T47D (cell line): Measurements from ENCODE around the gene RPL35.

Source experiments
- DNase-seq, 2 experiments: peaks; one replicate each; pipeline versions ENCODE4 v3.0.0 to v3.0.0-alpha.2; 2011 to 2012; ENCODE audit warnings: low read depth in 1 of 2, low spot score in 1 of 2
- JUND ChIP-seq: IDR thresholded peaks from 2 replicates; pipeline ENCODE4 v1.6.1; 2012; ENCODE audit warnings: low read depth
- in situ Hi-C: cut with HindIII; loops from 2 replicates; pipeline ENCODE4 v1.10.0; 2016; ENCODE audit warnings: low sequenced_read_pairs, low pct_unique_long_range_greater_than_20kb

The RPL35 gene

DNA sequence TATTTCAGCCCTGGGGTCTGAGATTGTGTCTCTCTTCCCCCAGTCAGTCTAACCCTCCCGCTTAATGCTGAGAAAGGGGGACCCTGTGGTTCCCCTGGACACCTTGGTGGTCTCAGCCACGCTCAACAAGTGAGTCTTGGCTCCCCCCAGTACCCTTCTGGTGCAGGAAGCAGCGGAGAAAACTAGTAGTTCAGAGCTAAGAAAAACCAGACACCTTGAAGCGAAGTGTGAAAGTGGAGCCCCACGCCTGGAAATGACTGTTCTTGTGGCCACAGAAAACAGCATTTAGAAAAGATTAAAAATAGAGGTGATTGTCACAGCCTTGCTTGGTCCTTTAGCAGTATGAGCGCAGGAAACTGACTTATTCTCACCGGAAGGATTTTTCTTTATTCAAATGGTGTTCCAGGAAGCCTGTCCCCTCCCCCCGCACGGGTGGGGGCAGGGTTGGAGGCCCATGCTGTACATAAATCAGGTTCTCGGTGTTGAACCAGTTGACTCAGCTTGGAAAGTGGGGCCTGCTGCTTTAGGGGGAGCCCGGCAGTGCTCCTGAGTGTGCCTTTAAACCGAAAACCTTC lies 8.3 kb upstream of the RPL35 start:
- DNase-seq: peak in 1 of 2 experiments; percentile 65
- TF ChIP-seq JUND: no peak
- in situ Hi-C loops: no loop called here

DNA sequence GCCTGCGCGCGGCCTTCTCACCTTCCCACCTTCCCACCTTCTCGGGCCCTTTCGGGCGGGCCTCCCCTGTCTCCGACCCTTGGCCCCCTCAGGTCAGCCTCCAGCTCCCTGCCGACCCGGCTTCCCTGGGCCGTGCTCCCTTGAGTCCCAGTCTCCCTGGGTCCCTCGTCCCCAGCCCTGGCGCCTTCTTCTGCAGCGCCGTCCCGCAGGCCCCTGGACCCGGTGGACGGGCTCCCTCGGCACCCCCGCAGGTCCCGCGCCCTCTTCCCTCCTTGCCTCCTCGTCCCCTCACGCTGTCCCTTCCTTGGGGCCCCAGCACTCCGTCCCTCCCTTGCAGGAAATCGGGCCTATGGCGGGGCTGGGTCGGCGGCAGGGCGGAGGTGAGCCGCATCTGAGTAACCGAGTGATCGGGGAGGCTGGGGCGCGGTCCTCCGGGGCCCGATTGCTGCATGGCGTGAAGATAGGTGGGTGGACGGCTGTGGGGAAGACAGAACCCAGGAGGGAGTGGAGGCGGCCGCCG lies 7.8 kb upstream of the RPL35 start:
- TF ChIP-seq JUND: no peak
- DNase-seq: no peak
- in situ Hi-C loops: no loop called here

- in situ Hi-C loops: no loop called here
- peak; percentile 96 to 98 for DNase-seq
- TF ChIP-seq JUND: no peak
Measured at GRCh38 chr9:124868511-124869465, 7.0 kb upstream of the RPL35 start.

DNA sequence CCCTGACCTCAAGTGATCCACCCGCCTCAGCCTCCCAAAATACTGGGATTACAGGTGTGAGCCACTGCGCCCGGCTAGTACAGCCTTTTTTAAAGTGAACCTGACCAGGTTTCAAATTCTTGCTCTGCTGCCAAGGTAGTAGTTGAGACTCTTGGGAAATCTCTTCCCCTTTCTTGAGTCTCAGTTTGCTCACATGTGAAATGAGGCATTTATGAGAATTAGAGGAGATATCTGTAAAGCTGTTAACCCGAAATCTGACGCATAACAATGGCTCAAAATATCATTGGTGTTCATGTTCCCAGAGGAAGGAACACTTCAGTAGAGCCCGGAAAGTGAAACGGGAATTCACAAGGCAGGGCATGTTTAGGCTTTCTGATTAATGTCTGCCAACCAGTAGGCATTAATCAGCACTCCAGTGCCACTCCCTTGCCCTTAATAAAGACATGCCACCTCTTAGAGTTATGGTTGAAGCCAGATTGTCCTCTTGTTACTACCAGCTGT lies 1.7 kb upstream of the RPL35 start:
- DNase-seq: no peak
- TF ChIP-seq JUND: no peak
- in situ Hi-C loops: no loop called here

- DNase-seq: no peak
- in situ Hi-C loops: no loop called here
- TF ChIP-seq JUND: no peak
Measured at GRCh38 chr9:124860582-124861341, 995 bp downstream of the RPL35 start.

GRCh38 chr9:124859803-124860581 lies 1.8 kb downstream of the RPL35 start:
- TF ChIP-seq JUND: no peak
- in situ Hi-C loops: no loop called here
- no peak for DNase-seq

GRCh38 chr9:124858330-124859046 lies 3.3 kb downstream of the RPL35 start:
- in situ Hi-C loops: no loop called here
- TF ChIP-seq JUND: no peak
- DNase-seq: no peak

DNA sequence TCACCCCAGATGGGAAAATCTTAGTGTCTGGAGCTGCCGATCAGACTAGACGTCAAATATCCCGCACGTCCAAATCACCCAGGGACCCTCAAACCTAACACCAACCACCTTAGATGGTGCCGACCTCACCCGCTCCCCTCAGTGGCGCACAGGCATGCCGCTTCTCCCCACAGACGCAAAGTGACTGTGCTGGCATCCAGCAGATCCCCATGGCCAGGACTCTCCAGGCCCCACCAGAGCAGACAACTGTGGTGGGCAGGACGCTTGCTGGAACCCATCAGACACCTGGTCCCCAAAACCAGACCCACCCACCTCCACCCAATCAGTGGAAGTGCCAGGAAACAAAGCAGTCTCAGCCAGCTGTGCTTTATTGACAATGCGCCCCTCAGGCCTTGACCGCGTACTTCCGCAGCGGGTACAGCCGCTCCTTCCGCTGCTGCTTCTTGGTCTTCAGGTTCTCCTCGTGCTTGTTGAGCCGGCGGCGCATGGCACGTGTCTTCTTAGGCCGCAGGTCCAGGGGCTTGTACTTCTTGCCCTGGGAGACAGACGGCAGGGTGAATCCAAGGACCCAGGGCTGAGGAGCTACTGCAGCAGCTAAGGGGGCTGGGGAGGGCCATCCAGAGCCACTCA lies 4.1 kb downstream of the RPL35 start:
- no peak for DNase-seq
- no peak for TF ChIP-seq JUND
- in situ Hi-C loops: no loop called here

GRCh38 chr9:124855944-124856765 lies 5.6 kb downstream of the RPL35 start:
- peak in 1 of 2 experiments; percentile 54 for DNase-seq
- TF ChIP-seq JUND: no peak
- in situ Hi-C loops: no loop called here

DNA sequence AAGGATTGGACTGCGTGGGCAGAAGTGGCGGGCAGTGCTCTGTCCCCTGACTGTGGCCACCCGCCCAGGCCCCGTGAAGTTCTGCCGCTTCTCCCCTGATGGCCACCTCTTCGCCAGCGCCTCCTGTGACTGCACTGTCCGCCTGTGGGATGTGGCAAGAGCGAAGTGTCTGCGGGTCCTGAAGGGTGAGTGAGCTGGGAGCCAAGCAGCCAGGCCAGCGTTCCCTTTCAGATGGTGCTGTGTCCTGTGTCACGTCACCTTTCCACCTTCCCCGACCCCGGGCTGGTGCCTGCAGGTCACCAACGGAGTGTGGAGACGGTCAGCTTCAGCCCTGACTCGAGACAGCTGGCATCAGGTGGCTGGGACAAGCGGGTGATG lies 6.2 kb downstream of the RPL35 start:
- DNase-seq: no peak
- in situ Hi-C loops: no loop called here
- TF ChIP-seq JUND: no peak
